Smooth muscle cell (in vitro differentiated cells): Measurements from ENCODE around the gene CACNG1. TPM values are rescaled to one million over a fixed set of nuclear protein-coding genes. Genes with fewer than 3 reads are reported as not detected.

Experiments used
- DNase-seq: peaks from one replicate; lab custom pipeline; 2025; ENCODE audit not compliant: unreplicated experiment; lab: John Stamatoyannopoulos, UW
- H2AFZ ChIP-seq: fragments of 200-600 bp; sonication (generic); 2 replicates; pipeline ENCODE4 v1.6.0; 2016; ENCODE audit warnings: antibody characterized with exemption, low read depth, mild to moderate bottlenecking
- H3F3A ChIP-seq: fragments of 200-600 bp; sonication (generic); 2 replicates; pipeline ENCODE4 v1.6.0; 2017; ENCODE audit warnings: antibody characterized with exemption, low read depth
- H3K27ac ChIP-seq: fragments of 200-600 bp; sonication (generic); 2 replicates; pipeline ENCODE4 v1.5.1; 2016; ENCODE audit warnings: low read depth, mild to moderate bottlenecking
- H3K27me3 ChIP-seq: fragments of 200-600 bp; sonication (generic); 2 replicates; pipeline ENCODE4 v1.6.1; 2016; ENCODE audit warnings: low read depth, mild to moderate bottlenecking
- H3K36me3 ChIP-seq: fragments of 200-600 bp; sonication (generic); 2 replicates; pipeline ENCODE4 v1.5.1; 2016; ENCODE audit warnings: low read depth
- H3K4me1 ChIP-seq: fragments of 200-600 bp; sonication (generic); 2 replicates; pipeline ENCODE4 v1.5.1; 2016; ENCODE audit warnings: low read depth
- H3K4me2 ChIP-seq: fragments of 200-600 bp; sonication (generic); 2 replicates; pipeline ENCODE4 v1.6.0; 2016; ENCODE audit warnings: mild to moderate bottlenecking
- H3K4me3 ChIP-seq: fragments of 200-600 bp; sonication (generic); 2 replicates; pipeline ENCODE4 v1.5.1; 2016; ENCODE audit warnings: mild to moderate bottlenecking
- H3K79me2 ChIP-seq: fragments of 200-600 bp; sonication (generic); 2 replicates; pipeline ENCODE4 v1.6.0; 2016; ENCODE audit warnings: low read depth, mild to moderate bottlenecking
- H3K9ac ChIP-seq: fragments of 200-600 bp; sonication (generic); 2 replicates; pipeline ENCODE4 v1.6.0; 2016; ENCODE audit warnings: low read depth
- H3K9me3 ChIP-seq: fragments of 200-600 bp; sonication (generic); replicated peaks from 2 replicates; pipeline ENCODE4 v1.5.1; 2016; ENCODE audit warnings: low read depth
- H4K20me1 ChIP-seq: fragments of 200-600 bp; sonication (generic); 2 replicates; pipeline ENCODE4 v1.6.0; 2016; ENCODE audit warnings: low read depth
- CTCF ChIP-seq: fragments of 200-600 bp; sonication (generic); IDR thresholded peaks from 2 replicates; pipeline ENCODE4 v1.5.1; 2017; ENCODE audit warnings: borderline replicate concordance, mild to moderate bottlenecking, antibody characterized with exemption; ENCODE audit not compliant: insufficient read depth, poor library complexity, severe bottlenecking
- WGBS: methylation state at CpG from one replicate; pipeline ENCODE4 v1.1.7; 2016; ENCODE audit warnings: low lambda C conversion rate; 5-methylcytosine and 5-hydroxymethylcytosine counted together
- polyA plus RNA-seq: library from polyadenylated mRNA; unstranded; fragments of >200 nt; fragmentation: Nextera tagmentation; extraction: Ambion mirVana; gene quantifications from 2 replicates; pipeline ENCODE4 v1.2.1, GENCODE V29; 2016
- total RNA-seq: library from RNA; depleted of rRNA; stranded (reverse); fragments of >200 nt; gene quantifications from 2 replicates; pipeline ENCODE4 v1.2.3, GENCODE V29; 2014

CACNG1 gene
- total and polyA plus RNA-seq, 2 experiments from 2014 or later, result not detected

DNA sequence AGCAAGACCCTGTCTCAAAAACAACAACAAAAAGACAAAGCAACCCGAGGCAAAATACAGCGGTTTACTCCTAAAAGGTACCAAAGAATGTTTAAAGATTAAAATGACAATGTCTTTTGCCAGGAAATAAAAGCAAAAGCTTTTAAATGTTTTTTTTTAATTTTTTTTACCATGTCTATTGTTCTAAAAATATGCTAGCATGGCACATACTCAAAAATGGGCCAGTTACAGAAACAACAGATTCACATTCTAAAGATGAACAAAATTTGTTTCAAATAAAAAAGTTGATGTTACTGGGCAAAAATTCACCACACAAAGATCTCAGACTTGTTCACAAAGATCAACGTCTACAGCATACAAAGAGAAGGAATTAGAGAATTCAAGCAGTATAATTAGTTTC, 41.1 kb downstream of the CACNG1 start:
- Histone ChIP-seq H4K20me1 (peaks cover 42% of the 10 kb centered on the region), H3K4me2 (no peak overlapping the region), H3K27me3 (no peaks in the 10 kb centered on the region), H3K9me3 (no peaks in the 10 kb centered on the region), H3K36me3 (peaks cover 7% of the 10 kb centered on the region), H3K4me1 (no peaks in the 10 kb centered on the region), H3K79me2 (no peaks in the 10 kb centered on the region), H3K4me3 (no peak overlapping the region), H3K27ac (no peak overlapping the region), H3K9ac (no peak overlapping the region), H3F3A (no peaks in the 10 kb centered on the region), H2AFZ (no peak overlapping the region)
- DNase-seq, result no peak
- 97% methylated on average over 3 of the region's 3 CpGs for WGBS
- TF ChIP-seq CTCF, result no peak

GRCh38 chr17:67088639-67089038, 44.3 kb downstream of the CACNG1 start:
- H2AFZ ChIP-seq, result no peak overlapping the region
- no peaks in the 10 kb centered on the region for H3F3A ChIP-seq
- peaks cover 17% of the 10 kb centered on the region for H3K79me2 ChIP-seq
- no peaks in the 10 kb centered on the region for H3K27me3 ChIP-seq
- H4K20me1 ChIP-seq, result peaks cover 53% of the 10 kb centered on the region
- no peak for DNase-seq
- TF ChIP-seq CTCF, result no peak
- no peak overlapping the region for H3K4me3 ChIP-seq
- H3K9ac ChIP-seq, result no peak overlapping the region
- H3K4me2 ChIP-seq, result no peak overlapping the region
- H3K9me3 ChIP-seq, result no peaks in the 10 kb centered on the region
- H3K36me3 ChIP-seq, result peaks cover 5% of the 10 kb centered on the region
- H3K27ac ChIP-seq, result no peak overlapping the region
- WGBS, result 100% methylated on average over 3 of the region's 3 CpGs
- no peaks in the 10 kb centered on the region for H3K4me1 ChIP-seq

GRCh38 chr17:67090341-67090740, 46.0 kb downstream of the CACNG1 start:
- peaks cover 18% of the 10 kb centered on the region for H3K79me2 ChIP-seq
- H4K20me1 ChIP-seq, result peaks cover 64% of the 10 kb centered on the region

More at GRCh38 chr17:67090341-67090740, 46.0 kb downstream of the CACNG1 start:
- no peak overlapping the region for H3K4me2 ChIP-seq
- no peak overlapping the region for H3K4me3 ChIP-seq
- H3K4me1 ChIP-seq, result no peaks in the 10 kb centered on the region
- H3K27ac ChIP-seq, result no peak overlapping the region
- H2AFZ ChIP-seq, result no peak overlapping the region
- no peaks in the 10 kb centered on the region for H3F3A ChIP-seq
- H3K36me3 ChIP-seq, result peaks cover 3% of the 10 kb centered on the region
- no peaks in the 10 kb centered on the region for H3K9me3 ChIP-seq
- no peak for TF ChIP-seq CTCF
- no peaks in the 10 kb centered on the region for H3K27me3 ChIP-seq
- no peak overlapping the region for H3K9ac ChIP-seq
- no peak for DNase-seq
